Kidney (tissue), 14 donors: ENCODE results near the gene LIMK1. TPM values are rescaled to one million over a fixed set of nuclear protein-coding genes. Genes with fewer than 3 reads are reported as not detected.

ENCODE experiments used
- DNase-seq, 5 donors: peaks; one replicate each; pipeline ENCODE4 v3.0.0-alpha.2; 2013 to 2020
- FAIRE-seq: peaks from 2 replicates; lab custom pipeline; 2012; peaks lifted over from hg19 to GRCh38; lab: Jason Lieb, UNC
- H3K27ac ChIP-seq, 2 donors: one replicate each; pipeline ENCODE4 v1.7.0; 2013; ENCODE audit warnings: low read depth in 2 of 2, low read length in 2 of 2, inconsistent platforms in 1 of 2
- H3K27me3 ChIP-seq: one replicate; pipeline ENCODE4 v1.7.1; 2013; ENCODE audit warnings: low read length, inconsistent platforms; ENCODE audit not compliant: control insufficient read depth, insufficient read depth
- H3K36me3 ChIP-seq, 3 donors: one replicate each; pipeline versions ENCODE4 v1.7.0 to v1.7.1; 2013; ENCODE audit warnings: low read length in 3 of 3, control low read depth in 1 of 3, inconsistent platforms in 1 of 3; ENCODE audit not compliant: insufficient read depth in 3 of 3, control insufficient read depth in 2 of 3
- H3K4me1 ChIP-seq, 3 donors: one replicate each; pipeline versions ENCODE4 v1.7.0 to v1.7.1; 2013; ENCODE audit warnings: low read length in 3 of 3, inconsistent platforms in 1 of 3, low read depth in 1 of 3; ENCODE audit not compliant: control insufficient read depth in 2 of 3, insufficient read depth in 2 of 3
- H3K4me3 ChIP-seq, 3 donors: one replicate each; pipeline versions ENCODE4 v1.7.0 to v1.8.1; 2013; ENCODE audit warnings: low read length in 3 of 3, control low read depth in 1 of 3, inconsistent platforms in 1 of 3
- H3K9ac ChIP-seq, 3 donors: one replicate each; pipeline versions ENCODE4 v1.7.0 to v1.7.1; 2013; ENCODE audit warnings: low read length in 3 of 3, control low read depth in 1 of 3, inconsistent platforms in 1 of 3
- H3K9me3 ChIP-seq, 3 donors: one replicate each; pipeline versions ENCODE4 v1.7.0 to v1.7.1; 2013; ENCODE audit warnings: low read length in 3 of 3, control low read depth in 1 of 3, inconsistent platforms in 1 of 3; ENCODE audit not compliant: control insufficient read depth in 2 of 3, insufficient read depth in 1 of 3
- intact Hi-C: fragments of 100-400 bp; cut with DNase I; formaldehyde crosslinking; loops from one replicate; pipeline ENCODE4 v1.11.1; 2022
- polyA plus RNA-seq: library from polyadenylated mRNA; stranded (reverse); fragments of 350-450 nt; fragmentation: Illumina TruSeq; extraction: RNeasy Lipid Tissue Mini Kit (QIAGEN cat#74804); gene quantifications from one replicate; pipeline ENCODE4 v1.2.3, GENCODE V29; 2014; ENCODE audit warnings: low read depth, low replicate concordance; ENCODE audit not compliant: insufficient read depth
- total RNA-seq: library from RNA; stranded (reverse); fragmentation: NEBNext Ultra II Directional; extraction: Animal tissue kit (Norgen Biotek cat#: 25700); gene quantifications from one replicate; pipeline ENCODE4 v1.2.1, GENCODE V29; 2021
- TF ChIP-seq, protein P1 (sequence below): IDR thresholded peaks from 3 replicates; pipeline ENCODE4 v1.5.1; 2012; ENCODE audit warnings: mild to moderate bottlenecking, moderate library complexity, borderline replicate concordance; ENCODE audit not compliant: insufficient read depth; ENCODE audit errors: extremely low read depth
- donor health status: control.
- donor health status: control.
- donor health status: control.
- donor health status: control.
- donor health status: control.
- donor health status: DM: yes; HTN: yes; CAD: no.
- donor health status: Normal renal cell carcinoma (clear cell type).

Gene LIMK1
- total and polyA plus RNA-seq, 2 donors from 2014 or later: 9.1 to 23.8 TPM

DNA sequence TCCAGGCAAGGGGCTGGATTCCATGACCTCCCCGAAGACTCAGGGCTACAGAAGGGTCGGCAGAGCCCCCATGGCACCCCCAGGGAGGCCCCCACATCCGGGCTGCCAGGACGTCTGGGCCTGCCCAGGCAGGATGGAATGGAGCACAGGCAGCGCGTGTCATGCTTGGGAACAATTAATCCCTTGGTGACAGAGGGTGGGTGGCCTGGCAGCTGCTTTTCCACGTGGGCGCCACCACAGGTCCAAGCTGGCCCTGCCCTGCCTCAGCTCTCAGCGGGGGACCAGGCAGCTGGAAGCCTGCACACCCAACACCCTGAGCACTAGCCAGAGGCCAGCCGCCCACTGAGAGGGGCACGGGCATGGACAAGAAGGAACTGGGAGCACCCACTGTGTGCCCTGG, 44.3 kb upstream of the LIMK1 start:
- no peak for FAIRE-seq
- no peak for DNase-seq
- no peaks in the 10 kb centered on the region for H3K27me3 ChIP-seq
- H3K9me3 ChIP-seq: no peaks in the 10 kb centered on the region
- intact Hi-C loops: no loop called here
- H3K27ac ChIP-seq: no peak overlapping the region
- peaks cover 0 to 3% (median 0%) of the 10 kb centered on the region in 3 donors for H3K36me3 ChIP-seq
- no peak overlapping the region for H3K9ac ChIP-seq
- TF ChIP-seq, protein P1, sequence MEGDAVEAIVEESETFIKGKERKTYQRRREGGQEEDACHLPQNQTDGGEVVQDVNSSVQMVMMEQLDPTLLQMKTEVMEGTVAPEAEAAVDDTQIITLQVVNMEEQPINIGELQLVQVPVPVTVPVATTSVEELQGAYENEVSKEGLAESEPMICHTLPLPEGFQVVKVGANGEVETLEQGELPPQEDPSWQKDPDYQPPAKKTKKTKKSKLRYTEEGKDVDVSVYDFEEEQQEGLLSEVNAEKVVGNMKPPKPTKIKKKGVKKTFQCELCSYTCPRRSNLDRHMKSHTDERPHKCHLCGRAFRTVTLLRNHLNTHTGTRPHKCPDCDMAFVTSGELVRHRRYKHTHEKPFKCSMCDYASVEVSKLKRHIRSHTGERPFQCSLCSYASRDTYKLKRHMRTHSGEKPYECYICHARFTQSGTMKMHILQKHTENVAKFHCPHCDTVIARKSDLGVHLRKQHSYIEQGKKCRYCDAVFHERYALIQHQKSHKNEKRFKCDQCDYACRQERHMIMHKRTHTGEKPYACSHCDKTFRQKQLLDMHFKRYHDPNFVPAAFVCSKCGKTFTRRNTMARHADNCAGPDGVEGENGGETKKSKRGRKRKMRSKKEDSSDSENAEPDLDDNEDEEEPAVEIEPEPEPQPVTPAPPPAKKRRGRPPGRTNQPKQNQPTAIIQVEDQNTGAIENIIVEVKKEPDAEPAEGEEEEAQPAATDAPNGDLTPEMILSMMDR: no peak
- H3K4me3 ChIP-seq: no peak overlapping the region
- no peaks in the 10 kb centered on the region for H3K4me1 ChIP-seq

DNA sequence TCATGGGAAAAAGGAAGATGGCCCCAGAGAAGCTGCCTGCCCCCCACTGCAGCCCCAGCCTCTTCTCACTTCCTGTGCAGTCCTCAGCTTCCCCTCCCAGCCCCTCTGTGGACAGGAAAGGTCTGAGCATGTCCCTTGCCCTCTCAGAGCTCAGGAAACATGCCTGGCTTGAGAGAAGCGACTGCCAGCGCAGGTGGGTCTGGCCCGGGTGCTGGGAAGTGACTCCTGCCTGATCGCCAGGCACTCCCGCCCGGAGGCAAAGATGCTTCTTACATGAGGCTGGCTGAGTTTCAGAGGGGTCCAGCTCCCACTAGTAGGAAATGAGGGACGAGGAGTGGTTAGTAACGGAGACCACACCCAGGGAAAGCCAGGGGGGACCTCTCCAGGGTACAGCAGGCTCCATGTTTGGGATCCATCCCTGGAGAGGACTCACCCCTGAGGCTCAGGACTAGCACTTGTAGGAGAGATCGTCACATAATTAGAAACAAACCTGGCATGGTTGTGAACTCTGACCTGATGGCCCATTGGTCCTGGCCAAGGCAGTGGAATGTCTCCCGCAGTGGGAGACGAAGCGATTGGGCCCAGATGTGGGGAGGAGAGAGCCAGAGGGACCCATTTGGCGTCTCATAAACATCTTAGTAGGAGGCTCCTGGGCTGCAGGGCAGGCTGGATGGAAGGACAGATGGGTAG, 43.4 kb upstream of the LIMK1 start:
- Histone ChIP-seq H3K36me3 (peaks cover 0 to 3% (median 0%) of the 10 kb centered on the region in 3 donors), H3K27ac (no peak overlapping the region), H3K4me1 (no peaks in the 10 kb centered on the region), H3K27me3 (no peaks in the 10 kb centered on the region), H3K4me3 (no peak overlapping the region), H3K9ac (no peak overlapping the region), H3K9me3 (no peaks in the 10 kb centered on the region)
- no peak for FAIRE-seq
- TF ChIP-seq, protein P1: no peak
- intact Hi-C loops: no loop called here
- peak in 1 of 5 donors; percentile 6 for DNase-seq

DNA sequence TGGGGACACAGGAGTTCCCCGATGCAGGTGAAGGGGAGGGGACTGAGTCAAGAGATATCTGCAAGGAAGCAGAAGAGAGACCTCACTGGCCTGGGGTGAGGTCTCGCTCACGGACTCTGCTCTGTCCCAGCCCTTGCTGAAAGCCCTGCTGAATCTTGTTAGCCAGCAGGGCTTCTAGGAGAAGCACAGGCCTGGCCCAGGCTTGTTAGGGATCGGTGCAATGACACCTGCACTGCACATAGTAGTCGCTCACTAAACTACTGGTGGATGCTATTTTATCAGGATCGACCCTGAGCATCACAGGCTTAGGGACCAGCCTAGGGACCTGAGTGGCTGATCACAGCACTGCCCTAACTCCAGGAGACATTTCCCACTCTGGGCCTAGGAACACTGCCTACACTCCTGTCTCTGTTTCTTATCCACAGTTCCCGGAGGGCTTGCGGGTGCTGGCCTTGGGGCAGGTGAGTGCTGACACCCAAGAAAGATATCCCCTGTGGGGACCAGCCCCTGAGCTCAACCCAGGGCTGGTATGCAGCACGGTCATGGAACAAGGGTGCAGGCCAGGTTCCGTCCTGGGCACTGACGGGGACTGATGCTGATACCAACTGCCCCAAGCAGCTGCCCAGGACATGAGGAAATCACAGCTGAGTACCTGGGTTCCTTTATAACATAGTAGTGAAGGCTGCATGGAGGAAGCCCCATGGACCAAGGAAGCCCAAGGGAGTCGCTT, 42.6 kb upstream of the LIMK1 start:
- intact Hi-C loops: no loop called here
- DNase-seq: no peak
- H3K9me3 ChIP-seq: no peaks in the 10 kb centered on the region
- no peak overlapping the region for H3K27ac ChIP-seq
- no peak for FAIRE-seq
- H3K4me1 ChIP-seq: no peaks in the 10 kb centered on the region
- H3K36me3 ChIP-seq: peaks cover 0 to 3% (median 0%) of the 10 kb centered on the region in 3 donors
- no peaks in the 10 kb centered on the region for H3K27me3 ChIP-seq
- no peak overlapping the region for H3K4me3 ChIP-seq
- no peak overlapping the region for H3K9ac ChIP-seq
- TF ChIP-seq, protein P1: no peak
